ENCODE results near the gene UTP15. TPM values are rescaled to one million over a fixed set of nuclear protein-coding genes. Genes with fewer than 3 reads are reported as not detected.

The UTP15 gene
- total RNA-seq, 1 donor from 2014 or later = 11.6 TPM

- intact Hi-C loops (cut with DNase I) = no loop called here
- no peak for DNase-seq (ENCODE audit: low spot score)
These were observed 50.4 kb downstream of the UTP15 start for GRCh38 chr5:73615947-73616346.

DNA sequence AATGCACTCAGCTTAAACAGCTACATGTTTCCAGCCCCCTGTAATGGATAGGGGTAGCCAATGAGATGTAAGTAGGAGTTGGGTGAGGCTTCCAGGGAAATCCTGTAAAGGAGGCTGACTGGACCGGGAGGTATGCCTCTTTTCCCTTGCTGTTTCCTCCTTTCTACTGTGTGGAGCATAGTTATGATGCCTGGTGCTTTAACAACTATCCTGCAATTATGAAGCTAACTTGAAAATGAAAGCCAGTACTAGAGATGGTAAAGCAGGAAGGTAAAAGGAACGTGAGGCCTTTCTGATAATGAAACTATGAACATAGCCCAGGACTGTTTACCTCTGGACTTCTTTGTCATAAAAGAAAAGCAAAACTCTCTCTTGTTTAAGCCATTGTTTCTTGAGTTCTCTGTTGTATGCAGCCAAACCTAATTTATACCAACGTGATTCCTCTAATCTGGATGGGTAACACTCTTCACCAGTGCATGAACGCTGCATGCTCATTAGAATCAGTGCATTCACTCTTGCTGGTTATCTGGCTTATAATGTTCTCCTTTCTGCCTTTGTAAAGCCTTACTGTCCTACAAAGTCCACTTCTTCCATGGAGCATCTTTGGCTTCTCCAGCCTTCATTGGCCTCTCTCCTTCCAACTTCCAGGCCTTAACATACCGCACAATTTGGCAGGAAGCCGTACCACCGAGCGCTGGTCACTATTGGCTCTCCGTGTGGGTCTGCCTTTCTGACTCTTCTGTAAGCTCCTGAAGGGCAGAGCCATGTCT lies 52.2 kb downstream of the UTP15 start:
- intact Hi-C loops (cut with DNase I) = no loop called here
- no peak for DNase-seq (ENCODE audit: low spot score)

DNA sequence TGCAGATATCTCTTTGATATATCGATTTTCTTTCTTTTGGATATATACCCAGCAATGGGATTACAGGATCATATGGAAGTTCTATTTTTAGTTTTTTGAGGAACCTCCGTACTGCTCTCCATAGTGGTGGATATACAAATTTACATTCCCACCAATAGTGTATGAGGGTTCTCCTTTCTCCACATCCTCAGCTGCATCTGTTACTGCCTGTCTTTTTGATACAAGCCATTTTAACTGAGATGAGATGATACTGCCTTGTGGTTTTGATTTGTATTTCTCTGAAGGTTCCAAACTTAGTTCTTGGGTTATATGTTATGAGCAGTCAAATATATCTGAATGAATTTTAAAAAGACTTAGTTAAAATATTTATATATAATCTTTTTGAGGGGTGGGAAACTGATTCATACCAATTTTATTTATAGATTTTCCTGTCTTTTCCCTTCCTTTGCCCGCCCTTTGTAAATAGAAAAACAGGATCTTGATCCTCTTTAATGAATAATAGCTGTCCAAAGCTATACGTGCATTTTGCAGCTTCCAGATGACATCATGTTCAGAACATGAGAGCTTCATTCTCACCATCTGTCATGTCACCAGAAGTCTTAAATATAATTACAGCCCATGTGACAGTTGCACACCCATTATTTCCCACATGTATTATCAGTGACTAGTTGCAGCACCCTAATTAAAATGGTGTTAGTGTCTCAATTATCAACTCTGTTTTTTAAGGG lies 54.2 kb downstream of the UTP15 start:
- intact Hi-C loops (cut with DNase I) = no loop called here
- no peak for DNase-seq (ENCODE audit: low spot score)

DNA sequence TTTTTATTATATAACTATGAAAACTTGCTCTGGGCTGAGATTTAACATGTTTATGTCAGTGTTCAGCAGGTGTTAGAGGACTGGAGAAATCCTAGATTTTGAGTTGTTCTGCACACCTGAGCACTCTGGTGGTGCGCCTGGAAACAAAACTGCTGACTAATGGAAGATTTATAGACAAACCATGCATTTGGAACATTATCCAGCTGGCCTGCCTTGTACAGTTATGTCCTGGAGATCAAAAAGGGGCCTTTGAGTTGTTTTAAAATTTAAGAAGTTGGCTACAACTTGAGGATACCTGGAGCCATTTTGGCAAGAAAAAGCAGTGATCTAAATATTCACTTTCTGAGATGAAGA lies 54.8 kb downstream of the UTP15 start:
- intact Hi-C loops (cut with DNase I) = no loop called here
- DNase-seq (ENCODE audit: low spot score) = no peak

GRCh38 chr5:73623060-73623459 lies 57.5 kb downstream of the UTP15 start:
- intact Hi-C loops (cut with DNase I) = no loop called here
- no peak for DNase-seq (ENCODE audit: low spot score)

DNA sequence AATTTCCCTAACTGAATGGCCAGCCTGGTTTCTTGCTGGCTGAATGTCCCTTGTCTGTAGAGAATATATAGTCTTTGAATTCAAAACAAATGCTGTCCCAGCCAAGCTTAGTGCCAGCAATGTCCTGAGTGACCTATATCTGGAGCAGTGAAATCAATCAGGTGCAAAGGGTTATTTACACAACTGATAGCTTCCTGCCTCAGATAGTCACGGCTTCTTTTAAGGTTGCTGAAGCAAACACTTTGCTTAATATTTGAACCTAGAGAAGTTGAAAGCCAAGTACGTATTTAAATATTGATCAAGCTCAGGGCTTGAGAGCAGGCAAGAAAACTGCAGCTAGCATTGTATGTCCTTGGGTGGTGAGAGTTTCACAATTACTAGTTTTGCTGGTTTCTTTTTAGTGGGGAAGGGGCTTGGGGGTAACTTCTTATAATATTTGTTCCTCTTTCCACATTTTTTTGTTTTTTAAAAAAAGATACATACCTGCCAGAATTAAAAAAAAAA lies 58.4 kb downstream of the UTP15 start:
- no peak for DNase-seq (ENCODE audit: low spot score)
- intact Hi-C loops (cut with DNase I) = no loop called here

DNA sequence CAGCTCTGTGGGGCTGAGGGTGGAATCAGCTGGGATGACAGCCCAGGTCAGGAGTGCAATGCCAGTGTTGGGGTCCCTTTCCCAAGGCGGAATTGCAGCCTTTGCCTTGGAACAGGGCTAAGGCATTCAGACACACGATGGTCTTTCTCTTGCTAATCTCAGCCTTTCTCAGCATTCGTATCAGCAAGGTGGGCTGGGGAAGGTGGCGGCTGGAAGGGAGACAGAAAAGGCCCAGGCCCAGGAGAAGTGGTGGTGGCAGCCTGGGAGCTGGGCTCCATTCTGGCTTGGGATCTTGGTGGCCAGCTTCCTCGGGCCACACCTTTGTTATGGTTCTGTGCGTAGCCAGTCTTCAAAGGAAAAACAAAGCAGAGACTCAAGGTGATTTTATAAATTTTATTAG lies 59.3 kb downstream of the UTP15 start:
- no peak for DNase-seq (ENCODE audit: low spot score)
- intact Hi-C loops (cut with DNase I) = no loop called here

GRCh38 chr5:73625372-73625943 lies 59.9 kb downstream of the UTP15 start:
- intact Hi-C loops (cut with DNase I) = no loop called here
- no peak for DNase-seq (ENCODE audit: low spot score)

- intact Hi-C loops (cut with DNase I) = no loop called here
- DNase-seq (ENCODE audit: low spot score) = peak; percentile 80
These were observed 60.6 kb downstream of the UTP15 start, which contains the start of gene ARHGEF28 for GRCh38 chr5:73625944-73626811. Gene ARHGEF28 (plus strand): TSS chr5:73626196. CDS start chr5:73684852, 58,656 bp downstream.

- DNase-seq (ENCODE audit: low spot score) = no peak
- intact Hi-C loops (cut with DNase I) = no loop called here
These were observed 61.3 kb downstream of the UTP15 start for GRCh38 chr5:73626814-73627313.

GRCh38 chr5:73629456-73629855 lies 63.9 kb downstream of the UTP15 start:
- intact Hi-C loops (cut with DNase I) = no loop called here
- DNase-seq (ENCODE audit: low spot score) = no peak

DNA sequence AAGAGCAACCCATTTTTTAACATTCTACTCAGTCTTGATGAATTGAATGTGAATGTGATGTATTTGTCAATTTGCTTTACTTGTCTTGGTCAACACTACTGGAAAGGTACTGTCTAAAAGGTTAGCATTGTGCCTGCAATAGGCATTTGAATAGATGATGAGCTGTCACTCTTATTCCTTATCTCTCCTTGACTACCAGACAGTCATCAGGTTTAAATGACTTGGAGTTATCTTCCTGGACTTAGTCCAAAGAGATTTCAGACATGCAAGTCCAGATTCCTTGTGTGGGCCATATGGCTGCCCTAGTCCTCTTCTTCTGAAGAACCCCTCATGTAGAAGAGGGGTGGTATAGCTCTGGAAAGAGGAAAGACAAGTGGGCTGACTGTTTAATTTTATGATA lies 65.2 kb downstream of the UTP15 start:
- no peak for DNase-seq (ENCODE audit: low spot score)
- intact Hi-C loops (cut with DNase I) = no loop called here

- intact Hi-C loops (cut with DNase I) = no loop called here
- no peak for DNase-seq (ENCODE audit: low spot score)
These were observed 66.0 kb downstream of the UTP15 start for GRCh38 chr5:73631500-73631899.

Other genes with a start within 250 kb of the UTP15 start
- gene FOXD1, start 117.0 kb upstream of the UTP15 start, total RNA-seq = 0.54 TPM
- gene BTF3, start 67.3 kb upstream of the UTP15 start, total RNA-seq = 325 TPM
- gene ANKRA2, start 104 bp upstream of the UTP15 start, total RNA-seq = 9.6 TPM
- 1.8 TPM for gene ARHGEF28, start 60.5 kb downstream of the UTP15 start, total RNA-seq